ENCODE results near the gene OBSL1.

The OBSL1 gene

DNA sequence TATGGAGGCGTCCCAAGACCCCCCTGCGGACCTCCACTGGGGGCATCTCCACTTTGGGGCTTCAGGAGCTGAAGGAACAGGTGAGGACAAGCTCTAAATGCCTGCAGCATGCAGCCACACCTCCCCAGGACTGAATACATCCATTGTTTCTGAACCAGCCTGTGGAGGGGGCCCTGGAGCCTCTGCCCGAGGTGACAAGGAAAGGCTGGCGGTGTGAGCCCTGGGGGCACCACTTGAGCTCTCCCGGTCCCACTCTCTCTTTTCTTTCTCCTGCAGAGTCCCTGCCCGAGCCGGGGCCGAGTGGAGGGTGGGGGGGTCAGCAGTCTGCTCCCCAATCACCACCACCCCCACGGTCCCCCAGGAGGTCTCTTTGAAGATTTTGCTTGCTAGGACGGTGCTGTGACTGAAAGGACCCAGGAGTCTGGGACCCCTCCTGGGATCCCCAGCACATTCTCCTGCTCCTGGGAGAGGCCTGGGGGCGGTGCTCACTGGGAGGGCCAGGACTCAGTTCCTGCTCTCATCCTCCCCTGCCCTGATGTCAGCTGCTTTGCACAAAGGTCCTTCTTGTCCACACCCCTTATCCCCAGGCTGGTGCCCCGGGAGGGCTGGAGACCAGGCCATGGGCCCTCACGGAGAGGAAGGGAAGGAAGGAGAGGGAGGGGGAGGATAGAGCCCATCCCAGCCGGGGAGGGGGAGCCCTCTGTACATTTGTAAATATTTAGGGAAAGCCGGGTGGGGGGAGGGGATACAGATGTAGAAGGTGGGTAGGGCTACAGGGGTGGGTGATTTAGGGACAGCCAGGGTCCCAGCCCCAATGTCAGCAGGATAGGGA, 33.5 kb downstream of the OBSL1 start:
- DNase-seq (ENCODE audit: low read depth, low spot score) = no peak
- peak overlapping the region; percentile 57 for H3K9ac ChIP-seq (ENCODE audit: insufficient read length)

DNA sequence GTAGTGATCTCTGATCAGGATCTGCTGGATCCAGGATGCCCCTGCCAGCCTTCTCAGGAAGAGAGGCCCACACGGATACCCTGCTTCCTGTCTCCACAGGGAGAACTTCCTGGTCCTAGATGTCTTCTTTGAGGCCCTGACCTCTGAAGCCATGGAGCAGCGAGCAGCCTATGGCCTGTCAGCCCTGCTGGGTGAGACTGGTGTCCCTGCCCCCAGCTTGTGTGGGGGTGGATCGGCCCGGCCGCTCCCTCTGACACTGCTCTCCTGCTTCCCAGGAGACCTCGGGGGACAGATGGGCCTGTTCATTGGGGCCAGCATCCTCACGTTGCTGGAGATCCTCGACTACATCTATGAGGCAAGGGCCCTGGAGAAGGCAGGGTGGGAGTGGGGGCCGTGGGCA, 34.4 kb downstream of the OBSL1 start:
- H3K4me3 ChIP-seq = no peak overlapping the region
- no peak for TF ChIP-seq EZH2 (IDR thresholded peaks at IDR 0.05)
- TF ChIP-seq POLR2AphosphoS5 (IDR thresholded peaks at IDR 0.05; ENCODE audit: borderline replicate concordance, low read depth, low read length) = no peak
- H3K9me3 ChIP-seq (ENCODE audit: low read depth, low read length) = no peaks in the 10 kb centered on the region
- no peaks in the 10 kb centered on the region for H3K36me3 ChIP-seq (ENCODE audit: insufficient read depth, low read length)
- no peak overlapping the region for H3K27ac ChIP-seq
- no peak for DNase-seq (ENCODE audit: low read depth, low spot score)
- no peak overlapping the region for H3K9ac ChIP-seq (ENCODE audit: insufficient read length)

More for the DNA sequence above, 33.5 kb downstream of the OBSL1 start:
- Histone ChIP-seq H3K9me3 (ENCODE audit: low read depth, low read length) (no peaks in the 10 kb centered on the region), H3K4me3 (peak overlapping the region; percentile 59), H3K36me3 (ENCODE audit: insufficient read depth, low read length) (no peaks in the 10 kb centered on the region), H3K27ac (peak overlapping the region; percentile 80)
- TF ChIP-seq POLR2AphosphoS5 (IDR thresholded peaks at IDR 0.05; ENCODE audit: borderline replicate concordance, low read depth, low read length) (no peak), EZH2 (IDR thresholded peaks at IDR 0.05) (no peak), FOXP2 (optimal IDR thresholded peaks at IDR 0.05; ENCODE audit: control extremely low read depth, extremely low read length, insufficient read depth) (no peak)

DNA sequence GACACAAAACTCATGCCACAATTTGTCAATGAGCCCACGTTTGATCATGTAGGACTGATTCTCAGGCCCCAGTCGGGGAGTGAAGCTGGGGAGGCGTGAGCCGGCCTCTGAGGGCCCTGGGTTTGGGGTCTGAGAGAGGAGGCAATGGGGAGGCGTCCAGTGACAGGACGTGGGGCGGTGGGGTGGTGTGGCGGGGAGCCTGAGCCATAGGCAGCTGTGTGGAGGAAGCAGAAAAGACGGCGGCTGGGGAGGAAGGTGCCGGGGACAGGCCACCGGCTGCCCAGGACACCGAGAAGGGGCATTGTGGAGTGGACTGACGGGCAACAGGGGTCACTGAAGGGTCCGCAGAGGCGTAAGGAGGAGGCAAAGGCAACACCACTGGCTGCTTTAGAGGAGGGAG, 34.9 kb downstream of the OBSL1 start:
- TF ChIP-seq FOXP2 (optimal IDR thresholded peaks at IDR 0.05; ENCODE audit: control extremely low read depth, extremely low read length, insufficient read depth) (no peak), EZH2 (IDR thresholded peaks at IDR 0.05) (no peak), POLR2AphosphoS5 (IDR thresholded peaks at IDR 0.05; ENCODE audit: borderline replicate concordance, low read depth, low read length) (no peak)
- Histone ChIP-seq H3K36me3 (ENCODE audit: insufficient read depth, low read length) (no peaks in the 10 kb centered on the region), H3K4me3 (no peak overlapping the region), H3K9me3 (ENCODE audit: low read depth, low read length) (no peaks in the 10 kb centered on the region), H3K27ac (no peak overlapping the region), H3K9ac (ENCODE audit: insufficient read length) (no peak overlapping the region)
- no peak for DNase-seq (ENCODE audit: low read depth, low spot score)

DNA sequence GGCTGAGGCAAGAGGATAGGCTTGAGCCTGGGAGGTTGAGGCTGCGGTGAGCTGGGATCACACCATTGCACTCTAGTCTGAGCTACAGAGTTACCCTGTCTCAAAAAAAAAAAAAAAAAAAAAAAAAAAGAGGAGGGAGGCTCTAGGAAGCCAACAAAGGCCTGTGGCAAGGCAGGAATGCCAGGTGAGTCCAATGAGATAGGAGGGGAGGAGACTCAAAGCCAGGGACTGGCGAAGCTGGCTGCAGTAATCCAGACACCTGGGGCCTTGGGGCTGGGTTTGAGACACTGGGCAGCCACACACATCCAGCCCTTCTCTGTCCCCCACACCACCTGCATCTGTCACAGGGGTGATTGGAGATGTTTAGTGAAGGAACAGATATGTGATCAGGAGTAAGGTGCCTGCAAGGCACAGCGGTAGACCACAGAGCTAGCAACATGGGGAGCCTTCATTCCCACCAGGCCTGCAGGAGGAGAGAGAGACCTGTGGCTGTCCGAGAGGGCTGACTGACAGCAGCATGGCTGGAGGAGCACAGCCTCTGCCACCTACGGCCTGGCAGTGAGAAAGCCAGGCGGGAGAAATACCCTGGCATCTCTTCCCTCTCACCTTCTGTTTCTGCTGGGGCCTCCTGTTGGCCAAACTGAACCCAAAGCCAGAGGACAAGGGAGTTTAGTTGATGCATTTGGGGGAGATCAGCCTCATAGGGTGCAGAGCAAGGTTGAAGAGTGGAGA, 37.2 kb downstream of the OBSL1 start:
- Histone ChIP-seq H3K9me3 (ENCODE audit: low read depth, low read length) (no peaks in the 10 kb centered on the region), H3K36me3 (ENCODE audit: insufficient read depth, low read length) (no peaks in the 10 kb centered on the region), H3K4me3 (no peak overlapping the region), H3K9ac (ENCODE audit: insufficient read length) (no peak overlapping the region), H3K27ac (no peak overlapping the region)
- no peak for DNase-seq (ENCODE audit: low read depth, low spot score)
- no peak for TF ChIP-seq POLR2AphosphoS5 (IDR thresholded peaks at IDR 0.05; ENCODE audit: borderline replicate concordance, low read depth, low read length)
- no peak for TF ChIP-seq EZH2 (IDR thresholded peaks at IDR 0.05)
- TF ChIP-seq FOXP2 (optimal IDR thresholded peaks at IDR 0.05; ENCODE audit: control extremely low read depth, extremely low read length, insufficient read depth) = no peak

DNA sequence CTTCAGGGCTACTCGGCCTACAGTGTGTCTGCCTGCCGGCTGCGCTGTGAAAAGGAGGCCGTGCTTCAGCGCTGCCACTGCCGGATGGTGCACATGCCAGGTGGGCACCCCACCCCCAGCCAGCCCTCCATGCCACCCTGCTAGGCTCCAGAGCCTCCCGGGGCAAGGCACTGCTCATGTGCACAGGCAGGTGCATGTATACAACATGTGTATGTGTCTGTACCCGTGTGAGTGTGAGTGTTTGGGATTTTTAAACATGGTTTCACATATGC, 39.0 kb downstream of the OBSL1 start:
- Histone ChIP-seq H3K27ac (no peak overlapping the region), H3K9ac (ENCODE audit: insufficient read length) (no peak overlapping the region), H3K36me3 (ENCODE audit: insufficient read depth, low read length) (no peaks in the 10 kb centered on the region), H3K4me3 (no peak overlapping the region), H3K9me3 (ENCODE audit: low read depth, low read length) (no peaks in the 10 kb centered on the region)
- no peak for TF ChIP-seq EZH2 (IDR thresholded peaks at IDR 0.05)
- TF ChIP-seq POLR2AphosphoS5 (IDR thresholded peaks at IDR 0.05; ENCODE audit: borderline replicate concordance, low read depth, low read length) = no peak
- no peak for TF ChIP-seq FOXP2 (optimal IDR thresholded peaks at IDR 0.05; ENCODE audit: control extremely low read depth, extremely low read length, insufficient read depth)
- DNase-seq (ENCODE audit: low read depth, low spot score) = no peak

DNA sequence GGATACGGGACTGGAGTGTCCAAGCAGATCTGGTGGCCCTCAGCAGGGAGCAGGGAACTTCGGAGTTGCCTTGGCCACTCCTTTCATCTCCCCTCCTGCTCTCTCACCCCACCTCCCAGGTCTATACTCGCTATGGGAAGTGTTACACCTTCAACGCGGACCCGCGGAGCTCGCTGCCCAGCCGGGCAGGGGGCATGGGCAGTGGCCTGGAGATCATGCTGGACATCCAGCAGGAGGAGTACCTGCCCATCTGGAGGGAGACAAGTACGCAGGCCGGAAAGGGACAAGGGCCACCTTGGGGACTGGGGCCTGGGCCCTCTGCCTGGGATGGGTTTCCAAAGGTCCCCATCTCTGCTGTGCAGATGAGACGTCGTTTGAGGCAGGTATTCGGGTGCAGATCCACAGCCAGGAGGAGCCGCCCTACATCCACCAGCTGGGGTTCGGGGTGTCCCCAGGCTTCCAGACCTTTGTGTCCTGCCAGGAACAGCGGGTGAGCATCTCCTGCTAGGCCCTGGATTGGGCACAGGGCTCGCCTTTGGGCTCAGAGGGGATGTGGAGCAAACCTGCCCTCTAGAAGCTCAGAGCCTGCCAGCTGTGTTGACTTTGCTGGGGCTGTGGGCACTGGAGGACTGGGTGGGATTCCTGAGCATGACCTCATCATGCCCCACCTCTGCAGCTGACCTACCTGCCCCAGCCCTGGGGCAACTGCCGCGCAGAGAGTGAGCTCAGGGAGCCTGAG, 39.5 kb downstream of the OBSL1 start:
- TF ChIP-seq POLR2AphosphoS5 (IDR thresholded peaks at IDR 0.05; ENCODE audit: borderline replicate concordance, low read depth, low read length) (no peak), FOXP2 (optimal IDR thresholded peaks at IDR 0.05; ENCODE audit: control extremely low read depth, extremely low read length, insufficient read depth) (no peak), EZH2 (IDR thresholded peaks at IDR 0.05) (no peak)
- H3K9me3 ChIP-seq (ENCODE audit: low read depth, low read length) = no peaks in the 10 kb centered on the region

DNA sequence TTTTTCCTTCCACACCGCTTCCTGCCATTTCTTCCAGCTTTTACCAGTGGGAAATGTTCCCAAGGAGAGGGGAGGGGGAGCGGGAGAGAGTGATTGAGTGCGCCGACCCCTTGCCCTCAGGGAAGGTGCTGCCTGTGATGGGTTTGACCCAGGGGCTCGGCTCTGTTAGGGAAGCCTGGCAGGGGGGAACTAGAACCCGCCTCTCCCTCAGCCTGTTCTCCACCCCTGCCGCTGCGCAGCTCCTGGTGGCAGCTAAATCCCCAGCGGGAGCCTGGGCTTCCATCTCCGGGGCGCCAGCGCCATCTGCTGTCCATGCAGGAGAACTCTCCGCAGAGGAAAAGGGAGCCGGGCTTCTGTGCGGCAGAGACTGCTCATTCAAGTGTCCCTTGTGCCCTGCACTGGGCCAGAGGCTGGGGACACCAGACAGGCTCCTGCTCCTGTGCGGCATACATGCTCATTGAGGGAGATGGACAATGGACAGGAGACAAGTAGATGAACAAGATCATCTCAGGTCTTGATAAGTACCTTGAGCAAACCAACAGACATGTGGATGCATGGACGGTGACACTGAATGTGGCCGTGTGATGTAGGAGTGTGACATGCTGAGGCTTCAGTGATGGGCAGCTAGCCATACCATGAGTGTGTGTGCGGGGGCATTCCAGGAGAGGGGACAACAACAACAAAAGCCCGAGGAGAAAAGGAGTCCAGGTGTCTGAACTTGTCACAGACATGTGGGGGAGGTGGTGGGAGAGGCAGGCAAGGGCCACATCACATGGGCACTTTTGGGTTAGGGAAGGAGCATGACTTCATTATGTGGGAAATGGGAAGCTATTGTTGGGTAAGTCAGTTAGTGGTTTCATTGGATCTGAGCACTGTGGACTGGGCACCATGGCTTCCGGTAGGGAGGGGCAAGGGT, 41.0 kb downstream of the OBSL1 start:
- H3K36me3 ChIP-seq (ENCODE audit: insufficient read depth, low read length) = no peaks in the 10 kb centered on the region
- H3K9me3 ChIP-seq (ENCODE audit: low read depth, low read length) = no peaks in the 10 kb centered on the region
- DNase-seq (ENCODE audit: low read depth, low spot score) = no peak
- no peak overlapping the region for H3K27ac ChIP-seq
- no peak for TF ChIP-seq EZH2 (IDR thresholded peaks at IDR 0.05)
- TF ChIP-seq FOXP2 (optimal IDR thresholded peaks at IDR 0.05; ENCODE audit: control extremely low read depth, extremely low read length, insufficient read depth) = no peak
- no peak for TF ChIP-seq POLR2AphosphoS5 (IDR thresholded peaks at IDR 0.05; ENCODE audit: borderline replicate concordance, low read depth, low read length)
- no peak overlapping the region for H3K9ac ChIP-seq (ENCODE audit: insufficient read length)
- peak overlapping the region; percentile 17; the same call in 1 of the 2 replicates for H3K4me3 ChIP-seq

More for the DNA sequence above, 39.5 kb downstream of the OBSL1 start:
- no peak overlapping the region for H3K27ac ChIP-seq
- H3K36me3 ChIP-seq (ENCODE audit: insufficient read depth, low read length) = no peaks in the 10 kb centered on the region
- H3K9ac ChIP-seq (ENCODE audit: insufficient read length) = no peak overlapping the region
- DNase-seq (ENCODE audit: low read depth, low spot score) = no peak
- no peak overlapping the region for H3K4me3 ChIP-seq

Data from SK-N-MC (cell line).